Erythroblast (primary cell): ENCODE results near the gene ACTR10.
"Not testable (repeated sequence)": the region's sequence is repeated elsewhere in the genome, so short reads cannot be mapped to it uniquely, and the experiment has no call there.

Experiments used
- DNase-seq, 2 experiments: peaks; one replicate each; lab custom pipeline; 2025; lab: John Stamatoyannopoulos, UW
- GATA1 ChIP-seq: IDR thresholded peaks from 2 replicates; pipeline ENCODE4 v1.6.1; 2011; ENCODE audit warnings: low read depth, mild to moderate bottlenecking, control low read depth, low read length, moderate library complexity
- POLR2A ChIP-seq: IDR thresholded peaks from 2 replicates; pipeline ENCODE4 v1.6.1; 2011; ENCODE audit warnings: mild to moderate bottlenecking, low read length

The ACTR10 gene

GRCh38 chr14:58243790-58244555 lies 44.0 kb downstream of the ACTR10 start:
- DNase-seq = peak; percentile 72 to 77
- TF ChIP-seq GATA1 = no peak
- TF ChIP-seq POLR2A = no peak

- peak; percentile 98 for DNase-seq
- peak; percentile 96 for TF ChIP-seq POLR2A
- TF ChIP-seq GATA1 = no peak
Measured at GRCh38 chr14:58244556-58245387, 44.8 kb downstream of the ACTR10 start, which contains the start of gene PSMA3. PSMA3 (plus strand) TSS chr14:58244843; CDS start chr14:58244921, 78 bp downstream.

GRCh38 chr14:58245562-58245961 lies 45.6 kb downstream of the ACTR10 start:
- DNase-seq = peak in 1 of 2 experiments; percentile 34
- no peak for TF ChIP-seq GATA1
- TF ChIP-seq POLR2A = no peak

- no peak for TF ChIP-seq GATA1
- no peak for TF ChIP-seq POLR2A
- DNase-seq = no peak
Measured at GRCh38 chr14:58249611-58250010, 49.7 kb downstream of the ACTR10 start.

GRCh38 chr14:58258156-58258555 lies 58.2 kb downstream of the ACTR10 start:
- TF ChIP-seq GATA1 (no peak), POLR2A (no peak)
- no peak for DNase-seq

GRCh38 chr14:58262005-58262404 lies 62.1 kb downstream of the ACTR10 start:
- DNase-seq = not testable (repeated sequence)

DNA sequence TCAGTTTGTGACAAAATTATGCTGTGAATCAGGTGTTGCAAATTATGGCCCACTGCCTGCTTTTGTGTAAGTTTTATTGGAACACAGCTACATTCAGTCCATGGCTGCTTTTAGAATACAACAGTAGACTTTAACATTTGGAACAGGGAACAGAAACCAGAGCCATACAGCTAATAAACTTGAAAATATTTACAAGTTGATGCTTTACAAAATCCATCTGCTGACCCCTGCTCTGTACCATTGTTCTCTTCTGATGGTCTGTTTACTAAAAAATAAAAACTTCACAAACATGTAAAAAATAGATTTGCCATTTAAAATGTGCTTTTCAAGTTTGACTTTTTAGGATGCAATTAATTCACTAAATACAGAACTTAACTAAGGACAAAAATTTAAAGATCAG lies 65.5 kb downstream of the ACTR10 start:
- DNase-seq = no peak
- TF ChIP-seq GATA1 = no peak
- TF ChIP-seq POLR2A = no peak

DNA sequence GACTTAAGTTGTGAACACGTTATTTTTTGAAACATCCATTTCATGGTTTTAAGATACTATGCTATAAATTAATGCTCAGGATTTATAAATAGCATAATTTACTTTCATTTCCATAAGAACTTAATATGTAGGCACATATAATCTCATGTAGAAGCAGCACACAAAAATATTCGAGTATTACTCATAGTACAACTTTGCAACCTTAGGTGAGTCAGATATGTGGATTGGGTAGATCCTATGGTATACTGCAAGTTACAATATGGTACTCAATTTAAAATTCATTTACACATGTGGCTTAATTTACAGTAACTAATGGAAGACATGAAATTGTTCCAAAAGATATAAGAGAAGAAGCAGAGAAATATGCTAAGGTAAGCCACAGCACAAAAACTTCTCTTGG lies 70.7 kb downstream of the ACTR10 start:
- no peak for DNase-seq
- TF ChIP-seq POLR2A (no peak), GATA1 (no peak)

DNA sequence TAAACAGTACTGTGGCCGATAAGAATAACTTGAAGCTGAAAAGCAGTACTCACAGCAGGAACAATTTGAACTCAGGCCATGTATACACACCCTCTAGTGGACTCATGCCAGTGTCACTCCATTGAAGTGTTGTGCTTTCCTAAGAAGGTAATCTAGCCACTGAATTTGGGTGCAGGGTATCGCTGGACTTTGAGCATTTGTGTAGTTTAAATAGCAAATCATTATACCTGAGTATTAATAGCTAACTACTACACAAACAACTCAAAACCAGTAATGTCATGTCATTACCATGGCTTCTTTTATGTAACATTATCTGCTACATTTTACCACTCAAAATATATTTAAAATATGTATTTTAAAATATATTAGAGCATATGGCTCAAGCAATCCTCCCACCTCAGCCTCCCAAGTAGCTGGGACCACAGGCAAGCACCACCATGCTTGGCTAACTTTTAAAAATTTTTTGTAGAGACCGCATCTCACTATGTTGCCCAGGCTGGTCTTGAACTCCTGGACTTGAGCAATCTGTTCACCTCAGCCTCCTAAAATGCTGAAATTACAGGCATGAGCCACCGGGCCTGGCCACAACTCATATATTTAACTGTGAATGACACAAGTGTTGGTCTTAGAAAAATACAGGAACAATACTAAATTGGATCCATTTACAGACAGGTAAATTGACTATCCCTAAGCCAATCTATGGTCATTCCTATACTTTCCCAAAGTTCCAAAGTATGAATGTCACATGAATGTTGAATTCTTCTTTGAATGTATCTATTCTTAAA lies 72.8 kb downstream of the ACTR10 start:
- peak; percentile 44 to 47 for DNase-seq
- TF ChIP-seq GATA1 = no peak
- no peak for TF ChIP-seq POLR2A

DNA sequence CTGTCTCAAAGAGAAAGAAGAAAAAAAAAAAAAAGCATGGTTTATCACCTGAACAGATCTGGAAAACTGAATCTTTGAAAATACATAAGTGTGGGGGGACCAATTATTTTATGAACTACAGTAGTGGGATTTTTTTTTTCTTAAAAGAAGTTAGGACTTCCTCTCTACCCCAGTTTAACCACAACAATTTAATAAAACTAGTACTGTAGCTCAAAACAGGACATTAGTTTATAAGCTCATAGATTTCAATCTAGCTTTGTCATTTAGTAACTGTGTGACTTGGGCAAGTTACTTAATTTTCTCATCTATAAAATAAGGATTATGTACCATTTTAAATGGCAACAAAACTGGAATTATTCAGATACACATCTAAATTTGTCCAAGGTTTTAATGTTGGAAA lies 74.9 kb downstream of the ACTR10 start:
- peak in 1 of 2 experiments; percentile 14 for DNase-seq
- TF ChIP-seq POLR2A (no peak), GATA1 (no peak)

- no peak for DNase-seq
- TF ChIP-seq POLR2A (no peak), GATA1 (no peak)
Measured at GRCh38 chr14:58275527-58276190, 75.7 kb downstream of the ACTR10 start.

DNA sequence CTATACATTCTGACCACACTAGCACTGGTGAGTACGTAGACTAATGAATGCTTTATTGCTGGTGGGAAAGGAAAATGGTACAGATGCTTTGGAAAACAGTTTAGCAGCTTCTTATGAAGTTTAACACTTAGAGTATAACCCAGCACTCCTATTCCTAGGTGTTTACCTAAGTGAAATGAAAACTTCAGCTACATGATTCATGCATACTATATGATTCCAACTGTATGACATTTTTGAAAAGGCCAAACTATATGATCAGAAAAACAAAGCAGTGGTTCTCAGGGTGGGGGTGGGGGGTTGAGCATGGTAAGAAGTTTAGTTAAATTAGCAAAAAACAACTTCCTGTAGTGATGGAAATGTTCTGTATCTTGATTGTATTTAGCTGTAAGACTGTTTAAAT lies 76.3 kb downstream of the ACTR10 start:
- no peak for DNase-seq
- TF ChIP-seq GATA1 (no peak), POLR2A (no peak)

- DNase-seq = no peak
- TF ChIP-seq GATA1 = no peak
- TF ChIP-seq POLR2A = no peak
Measured at GRCh38 chr14:58278177-58278576, 78.2 kb downstream of the ACTR10 start.
